IPS-18a (cell line): ENCODE data around the gene RANBP3L.

Source experiments
- H3K27ac ChIP-seq: one replicate; pipeline ENCODE4 v1.5.1; 2013; ENCODE audit warnings: low read length
- H3K27me3 ChIP-seq: one replicate; pipeline ENCODE4 v1.6.1; 2013; ENCODE audit warnings: mild to moderate bottlenecking, low read length; ENCODE audit not compliant: control insufficient read depth, insufficient read depth
- H3K36me3 ChIP-seq: one replicate; pipeline ENCODE4 v1.6.1; 2013; ENCODE audit warnings: low read depth, low read length; ENCODE audit not compliant: control insufficient read depth
- H3K4me1 ChIP-seq: one replicate; pipeline ENCODE4 v1.6.1; 2013; ENCODE audit warnings: low read depth, low read length; ENCODE audit not compliant: control insufficient read depth
- H3K4me3 ChIP-seq: one replicate; pipeline ENCODE4 v1.5.1; 2013; ENCODE audit warnings: low read length
- H3K9ac ChIP-seq: one replicate; pipeline ENCODE4 v1.6.1; 2013; ENCODE audit warnings: mild to moderate bottlenecking, low read length, moderate library complexity
- H3K9me3 ChIP-seq: one replicate; pipeline ENCODE4 v1.6.1; 2013; ENCODE audit warnings: low read depth, low read length; ENCODE audit not compliant: control insufficient read depth

Gene RANBP3L

DNA sequence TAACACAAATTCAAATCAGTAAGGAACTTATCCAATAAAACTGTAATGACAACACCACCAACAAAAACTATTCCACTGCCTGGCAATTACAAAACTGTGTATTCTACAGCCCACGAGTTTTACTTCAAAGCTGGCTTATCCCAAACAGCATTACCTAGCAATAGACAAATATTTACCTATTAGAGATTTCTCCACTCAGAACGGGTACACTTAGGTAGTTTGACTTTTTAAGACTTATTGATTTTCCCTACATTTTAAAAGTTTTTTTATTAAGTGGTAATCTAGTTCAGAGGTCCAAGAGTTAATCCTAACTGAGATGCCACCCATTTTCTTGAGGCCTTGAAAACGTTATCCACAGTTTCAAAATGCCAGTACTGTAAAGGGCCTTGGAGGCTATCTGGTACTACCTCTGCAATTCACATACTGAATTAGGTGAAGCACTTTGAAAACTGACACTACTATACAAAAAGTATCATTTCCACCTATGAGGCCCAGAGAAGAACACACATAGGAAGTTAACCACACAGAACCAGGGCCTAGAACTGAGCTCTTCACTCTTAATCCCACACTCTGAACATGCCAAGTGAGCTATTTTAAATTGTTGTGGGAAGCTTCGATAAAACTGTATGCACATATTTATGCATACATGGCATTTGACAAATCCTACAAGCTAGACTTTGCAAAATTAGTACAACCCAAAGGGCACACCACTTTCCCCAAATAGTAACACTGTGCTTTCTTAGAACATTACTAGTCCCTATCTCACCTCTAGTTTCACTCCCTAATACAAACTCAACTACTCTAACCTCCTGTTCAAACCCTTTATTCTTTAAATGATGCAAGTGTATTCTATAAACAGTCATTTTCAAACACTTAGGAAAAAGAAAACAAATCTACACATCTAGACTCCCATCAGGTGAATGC is 62.1 kb downstream of the RANBP3L start:
- Histone ChIP-seq H3K27ac (no peak overlapping the region), H3K9me3 (no peaks in the 10 kb centered on the region), H3K36me3 (no peaks in the 10 kb centered on the region), H3K4me1 (peaks cover 19% of the 10 kb centered on the region), H3K27me3 (peaks cover 13% of the 10 kb centered on the region), H3K9ac (no peak overlapping the region), H3K4me3 (no peak overlapping the region)

DNA sequence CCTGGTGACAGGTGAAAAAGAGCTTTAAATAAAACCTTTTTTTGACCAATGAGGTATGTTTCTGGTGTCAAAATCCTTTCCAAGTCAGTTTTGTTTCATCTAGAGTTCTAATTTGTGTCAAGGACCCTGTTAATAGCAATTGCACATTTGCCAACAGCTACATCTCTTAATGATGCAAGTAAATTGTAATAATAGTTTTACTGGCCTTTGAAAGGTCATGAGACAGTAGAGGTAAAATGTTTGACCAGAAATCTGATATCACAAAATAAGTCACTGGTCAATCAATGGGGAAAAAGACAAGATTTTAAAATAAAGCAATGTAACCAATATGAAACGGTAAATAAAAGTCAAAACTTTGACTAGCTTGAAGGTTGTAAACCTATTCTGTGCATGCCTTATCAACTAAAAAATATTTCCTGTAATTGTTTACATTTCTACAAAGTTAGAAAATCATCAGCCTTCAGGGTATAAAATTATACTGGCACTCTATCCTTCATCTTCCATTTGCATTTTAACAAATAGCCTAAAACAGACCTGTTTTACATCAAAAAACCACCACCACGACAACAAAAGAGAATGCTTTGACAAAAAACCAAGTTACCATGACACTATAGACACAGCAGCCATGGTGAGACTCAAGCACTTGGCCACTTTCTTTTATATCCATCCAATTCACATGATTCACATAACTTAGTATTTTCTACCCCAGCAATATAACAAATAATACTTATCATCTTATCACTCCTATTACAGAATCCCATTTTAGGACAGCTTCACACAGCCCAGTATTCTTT is 63.0 kb downstream of the RANBP3L start:
- H3K27ac ChIP-seq = no peak overlapping the region
- H3K9ac ChIP-seq = no peak overlapping the region
- H3K9me3 ChIP-seq = no peaks in the 10 kb centered on the region
- H3K4me1 ChIP-seq = peaks cover 19% of the 10 kb centered on the region
- no peak overlapping the region for H3K4me3 ChIP-seq
- H3K36me3 ChIP-seq = no peaks in the 10 kb centered on the region
- peaks cover 13% of the 10 kb centered on the region for H3K27me3 ChIP-seq

DNA sequence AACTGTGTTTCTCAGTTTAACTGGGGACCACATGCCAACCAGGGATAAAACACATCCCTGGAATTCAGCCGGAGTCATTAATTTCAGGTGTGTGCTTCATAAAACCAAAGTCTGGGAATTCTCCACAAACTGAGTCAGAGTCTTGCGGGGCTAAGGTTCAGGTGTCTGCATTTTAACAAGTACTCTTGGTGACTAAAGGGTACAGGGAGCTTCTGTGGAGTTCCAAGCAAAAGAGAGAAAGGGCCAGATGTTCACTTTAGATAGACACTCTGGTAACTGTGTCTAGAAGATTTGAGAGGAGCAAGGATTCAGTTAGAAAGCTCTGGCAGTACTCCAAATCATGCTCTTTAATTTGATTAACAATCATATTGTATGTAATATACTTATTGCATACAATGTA is 64.0 kb downstream of the RANBP3L start:
- peaks cover 3% of the 10 kb centered on the region for H3K27me3 ChIP-seq
- no peaks in the 10 kb centered on the region for H3K9me3 ChIP-seq
- H3K9ac ChIP-seq = no peak overlapping the region
- no peak overlapping the region for H3K4me3 ChIP-seq
- no peak overlapping the region for H3K27ac ChIP-seq
- peaks cover 19% of the 10 kb centered on the region for H3K4me1 ChIP-seq
- no peaks in the 10 kb centered on the region for H3K36me3 ChIP-seq

DNA sequence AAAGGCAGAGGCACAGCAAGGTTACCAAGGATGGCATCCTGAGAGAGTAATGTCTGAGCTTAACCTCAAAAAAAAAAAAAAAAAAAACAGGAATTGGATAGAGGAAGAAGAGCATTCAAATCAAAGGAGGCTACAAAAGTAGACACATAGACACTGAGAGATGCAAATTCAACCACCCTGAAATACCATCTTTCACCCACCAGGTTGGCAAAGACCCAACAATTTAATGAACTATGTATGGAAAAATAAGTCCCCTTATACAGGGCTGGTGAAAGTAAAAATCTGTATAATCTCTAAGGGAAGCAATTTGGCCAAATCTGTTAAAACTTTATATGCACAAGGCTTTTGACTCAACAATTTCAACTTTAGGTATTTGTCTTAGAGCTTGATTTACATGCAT is 64.9 kb downstream of the RANBP3L start:
- Histone ChIP-seq H3K9me3 (no peaks in the 10 kb centered on the region), H3K4me1 (peaks cover 19% of the 10 kb centered on the region), H3K4me3 (no peak overlapping the region), H3K9ac (no peak overlapping the region), H3K36me3 (no peaks in the 10 kb centered on the region), H3K27ac (no peak overlapping the region), H3K27me3 (no peaks in the 10 kb centered on the region)

DNA sequence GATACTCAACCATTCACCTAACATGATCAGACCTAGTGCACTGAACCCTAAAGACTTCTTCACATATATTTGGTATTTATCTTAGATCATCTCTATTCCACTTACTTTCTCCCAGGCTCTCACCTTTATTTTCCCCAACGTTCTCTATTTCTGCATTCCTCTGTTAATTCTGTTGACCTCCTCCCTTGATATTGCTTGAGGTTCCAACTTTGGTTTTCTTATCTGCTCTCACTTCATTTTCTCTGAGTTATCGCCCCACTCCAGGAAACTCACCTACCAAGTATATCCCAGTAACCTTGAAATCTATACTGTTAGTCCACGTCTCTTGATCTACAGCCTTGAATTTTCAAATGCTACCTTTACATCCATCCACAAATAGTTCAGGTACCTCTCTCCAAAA is 69.2 kb downstream of the RANBP3L start:
- H3K9ac ChIP-seq = no peak overlapping the region
- H3K27me3 ChIP-seq = no peaks in the 10 kb centered on the region
- H3K4me3 ChIP-seq = no peak overlapping the region
- H3K27ac ChIP-seq = no peak overlapping the region
- no peaks in the 10 kb centered on the region for H3K9me3 ChIP-seq
- H3K36me3 ChIP-seq = no peaks in the 10 kb centered on the region
- peaks cover 7% of the 10 kb centered on the region for H3K4me1 ChIP-seq

DNA sequence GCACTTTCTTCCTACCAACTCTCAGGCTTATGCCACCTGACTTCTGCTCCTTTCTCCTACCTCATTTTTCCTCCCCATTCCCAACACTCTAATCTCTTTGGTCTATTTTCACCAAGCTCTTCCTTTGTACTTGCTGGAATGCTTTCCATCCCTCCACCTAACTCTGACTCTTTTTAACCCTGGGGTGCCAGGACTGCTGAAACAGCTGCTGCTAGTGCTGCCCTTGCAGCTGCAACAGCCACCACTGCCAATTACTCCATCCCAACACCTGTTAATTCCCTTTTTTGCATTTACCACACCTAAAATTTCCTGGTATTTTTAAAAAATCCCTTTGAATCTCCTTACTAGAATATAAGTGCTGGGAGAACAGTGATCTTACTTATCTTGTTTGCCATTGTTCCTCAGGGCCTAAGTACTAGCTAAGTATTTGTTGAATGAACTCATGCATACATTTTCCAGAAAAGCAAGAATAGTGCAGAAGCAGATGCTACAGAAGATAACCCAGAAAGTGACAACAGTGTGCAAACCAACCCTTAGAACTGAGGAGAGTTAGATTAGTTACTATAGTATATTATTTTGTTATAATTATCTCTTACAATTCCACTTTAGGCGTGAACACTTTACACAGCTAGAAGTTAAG is 71.4 kb downstream of the RANBP3L start:
- H3K36me3 ChIP-seq = no peaks in the 10 kb centered on the region
- no peak overlapping the region for H3K4me3 ChIP-seq
- peaks cover 7% of the 10 kb centered on the region for H3K4me1 ChIP-seq
- no peak overlapping the region for H3K9ac ChIP-seq
- H3K27me3 ChIP-seq = no peaks in the 10 kb centered on the region
- no peaks in the 10 kb centered on the region for H3K9me3 ChIP-seq
- H3K27ac ChIP-seq = no peak overlapping the region

DNA sequence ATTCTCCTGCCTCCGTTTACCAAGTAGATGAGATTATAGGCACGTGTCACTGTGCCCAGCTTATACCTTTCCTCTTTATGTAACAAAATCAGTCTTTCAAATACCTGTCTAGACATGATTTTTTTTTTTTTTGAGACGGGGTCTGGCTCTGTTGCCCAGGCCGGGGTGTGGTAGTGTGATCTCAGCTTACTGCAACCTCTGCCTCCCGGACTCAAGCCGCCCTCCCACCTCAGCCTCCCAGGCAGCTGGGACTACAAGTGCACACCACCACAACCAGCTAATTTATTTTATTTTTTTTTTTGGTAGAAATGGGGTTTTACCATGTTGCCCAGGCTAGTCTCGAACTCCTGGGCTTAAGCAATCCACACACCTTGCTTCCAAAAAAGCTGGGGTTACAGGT is 73.2 kb downstream of the RANBP3L start:
- no peak overlapping the region for H3K4me3 ChIP-seq
- no peaks in the 10 kb centered on the region for H3K9me3 ChIP-seq
- H3K4me1 ChIP-seq = peaks cover 7% of the 10 kb centered on the region
- H3K27me3 ChIP-seq = no peaks in the 10 kb centered on the region
- H3K27ac ChIP-seq = no peak overlapping the region
- no peak overlapping the region for H3K9ac ChIP-seq
- H3K36me3 ChIP-seq = peaks cover 5% of the 10 kb centered on the region

DNA sequence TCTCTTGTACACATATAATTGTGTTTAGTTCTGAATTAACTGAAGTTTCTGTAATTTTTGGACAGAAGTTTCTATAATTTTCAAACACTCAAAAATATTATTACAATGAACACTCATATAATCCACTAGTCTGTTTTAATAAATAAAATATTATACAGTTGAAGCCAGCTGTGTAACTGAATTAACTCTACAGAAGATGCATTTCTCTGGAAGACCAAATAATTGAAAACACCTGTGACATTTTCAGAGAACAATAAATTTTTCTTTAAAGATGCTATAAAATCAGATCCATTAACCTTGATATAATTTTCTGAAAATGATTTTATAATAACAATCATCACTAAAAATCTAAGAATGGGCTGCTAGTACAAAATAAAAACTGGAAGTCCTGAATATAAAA is 74.7 kb downstream of the RANBP3L start:
- Histone ChIP-seq H3K27me3 (no peaks in the 10 kb centered on the region), H3K4me3 (no peak overlapping the region), H3K27ac (no peak overlapping the region), H3K9me3 (no peaks in the 10 kb centered on the region), H3K36me3 (peaks cover 5% of the 10 kb centered on the region), H3K9ac (no peak overlapping the region), H3K4me1 (peaks cover 7% of the 10 kb centered on the region)

DNA sequence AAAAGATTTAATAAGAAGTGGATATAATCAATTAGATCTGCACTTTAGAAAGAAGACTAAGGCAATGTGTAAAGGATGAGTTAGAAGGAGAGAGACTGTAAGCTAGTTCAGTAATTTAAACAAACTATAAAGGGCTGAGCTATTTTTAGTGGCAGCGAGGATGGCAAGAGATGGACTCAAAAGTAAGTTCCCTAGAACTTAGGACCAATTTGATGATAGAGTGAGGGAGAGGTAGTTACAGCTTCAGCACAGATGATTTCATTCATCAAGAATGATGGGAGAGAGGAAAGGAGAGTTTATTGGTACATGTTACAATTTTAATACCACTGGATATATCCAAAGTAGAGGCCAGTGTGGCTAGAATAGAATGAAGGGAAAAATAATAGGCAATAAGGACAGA is 79.1 kb downstream of the RANBP3L start:
- Histone ChIP-seq H3K36me3 (peaks cover 5% of the 10 kb centered on the region), H3K27me3 (no peaks in the 10 kb centered on the region), H3K9me3 (no peaks in the 10 kb centered on the region), H3K27ac (no peak overlapping the region), H3K9ac (no peak overlapping the region), H3K4me3 (no peak overlapping the region), H3K4me1 (no peaks in the 10 kb centered on the region)

DNA sequence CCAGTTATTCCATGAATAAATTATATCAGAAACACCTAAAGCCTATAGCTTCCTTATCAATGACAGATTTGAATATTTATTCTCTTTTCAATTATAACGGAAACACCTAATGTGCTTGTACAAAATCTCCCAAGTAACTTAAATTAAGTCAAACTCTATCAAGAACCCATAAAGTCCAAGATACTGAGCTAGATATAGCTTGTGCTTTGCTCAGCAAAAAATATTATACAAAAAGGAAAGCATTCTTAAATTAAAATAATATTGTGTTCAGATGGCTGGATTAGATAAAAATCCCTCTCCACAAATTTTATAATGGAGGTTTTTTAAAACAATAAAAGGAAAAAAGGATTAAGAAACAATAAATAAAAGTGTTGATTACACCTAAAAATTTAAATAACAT is 83.7 kb downstream of the RANBP3L start:
- H3K9ac ChIP-seq = no peak overlapping the region
- H3K4me3 ChIP-seq = no peak overlapping the region
- H3K4me1 ChIP-seq = no peaks in the 10 kb centered on the region
- H3K27ac ChIP-seq = no peak overlapping the region
- no peaks in the 10 kb centered on the region for H3K27me3 ChIP-seq
- H3K36me3 ChIP-seq = no peaks in the 10 kb centered on the region
- H3K9me3 ChIP-seq = no peaks in the 10 kb centered on the region

DNA sequence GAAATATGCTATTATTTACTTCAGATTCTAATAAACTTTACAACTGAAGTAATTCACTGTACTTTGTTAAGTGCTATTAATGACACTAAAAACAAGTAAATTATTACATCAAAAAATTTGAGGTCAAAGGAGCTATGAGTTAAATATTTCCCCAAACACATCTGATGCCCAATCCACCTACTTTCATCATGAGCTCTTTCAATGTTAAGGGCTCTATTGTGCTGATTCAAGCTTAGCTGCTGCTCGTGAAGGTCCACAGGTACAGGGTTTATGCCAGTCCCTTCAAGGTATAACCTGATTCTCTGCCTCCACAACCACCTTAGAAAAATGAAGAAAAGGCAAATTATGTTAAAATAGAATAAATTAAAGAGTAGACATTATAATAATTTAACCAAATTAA is 84.1 kb downstream of the RANBP3L start:
- Histone ChIP-seq H3K36me3 (peaks cover 2% of the 10 kb centered on the region), H3K9me3 (no peaks in the 10 kb centered on the region), H3K9ac (no peak overlapping the region)

More for the DNA sequence above, 84.1 kb downstream of the RANBP3L start:
- Histone ChIP-seq H3K27ac (no peak overlapping the region), H3K4me3 (no peak overlapping the region), H3K27me3 (no peaks in the 10 kb centered on the region), H3K4me1 (no peaks in the 10 kb centered on the region)
